Bronchus fibroblast of lung (primary cell): ENCODE data around the gene CARMIL1. TPM values are rescaled to one million over a fixed set of nuclear protein-coding genes. Genes with fewer than 3 reads are reported as not detected.

Source experiments
- total RNA-seq: library from RNA; depleted of rRNA; stranded (reverse); fragments of >200 nt; gene quantifications from 2 replicates; pipeline ENCODE4 v1.2.3, GENCODE V29; 2015

Gene CARMIL1
- 4.9 and 5.0 TPM in 2 replicates for total RNA-seq

GRCh38 chr6:25278914-25279747 lies at the start of gene CARMIL1:
Gene CARMIL1, plus strand, starts transcription at chr6:25279374. Its CDS starts 422 bp downstream, at chr6:25279796.

GRCh38 chr6:25652007-25652515 lies 372.9 kb downstream of the CARMIL1 start, which contains the start of gene SCGN:
Gene SCGN, plus strand, starts transcription at chr6:25652215. Its CDS starts 189 bp downstream, at chr6:25652404.

